SW 1271 (cell line): ENCODE data around the gene COL4A4.
"Not testable (repeated sequence)": the region's sequence is repeated elsewhere in the genome, so short reads cannot be mapped to it uniquely, and the experiment has no call there.

Experiments
- DNase-seq, 2 experiments: peaks; one replicate each; lab custom pipeline; 2025; lab: John Stamatoyannopoulos, UW

Gene COL4A4

GRCh38 chr2:227163998-227164762 lies at the start of gene COL4A4, which contains the start of gene COL4A3:
TSS of gene COL4A4 (minus strand) at chr2:227164205. CDS start at chr2:227147483, 16,722 bp downstream.
TSS of gene COL4A3 (plus strand) at chr2:227164624. CDS start at chr2:227164727, 103 bp downstream.
- DNase-seq, result no peak

GRCh38 chr2:227207573-227207972 lies 43.6 kb upstream of the COL4A4 start:
- DNase-seq, result no peak

GRCh38 chr2:227206406-227206805 lies 42.4 kb upstream of the COL4A4 start:
- DNase-seq, result no peak

- DNase-seq, result no peak
Measured at GRCh38 chr2:227205701-227206100, 41.7 kb upstream of the COL4A4 start.

- no peak for DNase-seq
Measured at GRCh38 chr2:227204452-227204851, 40.4 kb upstream of the COL4A4 start.

GRCh38 chr2:227201771-227202170 lies 37.8 kb upstream of the COL4A4 start:
- DNase-seq, result no peak

GRCh38 chr2:227198866-227199265 lies 34.9 kb upstream of the COL4A4 start:
- DNase-seq, result no peak

GRCh38 chr2:227194219-227194618 lies 30.2 kb upstream of the COL4A4 start:
- no peak for DNase-seq

- no peak for DNase-seq
Measured at GRCh38 chr2:227192491-227192890, 28.5 kb upstream of the COL4A4 start.

GRCh38 chr2:227191367-227191766 lies 27.4 kb upstream of the COL4A4 start:
- DNase-seq, result no peak

- no peak for DNase-seq
Measured at GRCh38 chr2:227188292-227188691, 24.3 kb upstream of the COL4A4 start.

- no peak for DNase-seq
Measured at GRCh38 chr2:227186751-227187150, 22.7 kb upstream of the COL4A4 start.

GRCh38 chr2:227185615-227186232 lies 21.7 kb upstream of the COL4A4 start:
- DNase-seq, result no peak

GRCh38 chr2:227183657-227184367 lies 19.8 kb upstream of the COL4A4 start:
- DNase-seq, result no peak

- no peak for DNase-seq
Measured at GRCh38 chr2:227182765-227183164, 18.8 kb upstream of the COL4A4 start.

GRCh38 chr2:227180770-227181169 lies 16.8 kb upstream of the COL4A4 start:
- DNase-seq, result no peak

- no peak for DNase-seq
Measured at GRCh38 chr2:227179988-227180685, 16.1 kb upstream of the COL4A4 start.

- DNase-seq, result no peak
Measured at GRCh38 chr2:227177592-227178336, 13.8 kb upstream of the COL4A4 start.

- DNase-seq, result not testable (repeated sequence)
Measured at GRCh38 chr2:227171779-227172178, 7.8 kb upstream of the COL4A4 start.

- no peak for DNase-seq
Measured at GRCh38 chr2:227164763-227165291, 822 bp upstream of the COL4A4 start.

- DNase-seq, result no peak
Measured at GRCh38 chr2:227163485-227163997, 464 bp downstream of the COL4A4 start.
